Panc1 (cell line): ENCODE results near the gene ZBTB45. TPM values are rescaled to one million over a fixed set of nuclear protein-coding genes. Genes with fewer than 3 reads are reported as not detected.

ENCODE experiments used
- ATAC-seq: fragments of 200-7000 bp; cut with Tn5 transposase; 2 replicates; pipeline ENCODE4 v1.9.1; 2020; ENCODE audit warnings: mild to moderate bottlenecking, moderate library complexity
- BruUV-seq: library from RNA; stranded (reverse); fragments of 400-500 nt; replicated peaks from 2 replicates; lab custom pipeline; 2021; lab: Mats Ljungman, UMichigan
- CTCF ChIA-PET: fragments of 300-600 bp; sonication (Branson Sonifier 250); formaldehyde crosslinking; loops from one replicate; lab custom pipeline; 2022; ENCODE audit warnings: antibody characterized with exemption; lab: Charles Lee
- POLR2A ChIA-PET: fragments of 300-600 bp; sonication (Branson Sonifier 250); formaldehyde crosslinking; loops from one replicate; lab custom pipeline; 2022; ENCODE audit warnings: antibody characterized with exemption; lab: Charles Lee
- DNase-seq: peaks from one replicate; pipeline ENCODE4 v3.0.0-alpha.2; 2010; ENCODE audit warnings: low read depth, low spot score
- H3K27ac ChIP-seq: 2 replicates; pipeline ENCODE4 v1.5.1; 2011; ENCODE audit warnings: mild to moderate bottlenecking, low read length, inconsistent platforms
- H3K27me3 ChIP-seq: fragments of 200-500 bp; sonication (Bioruptor generic); 2 replicates; pipeline ENCODE4 v1.6.0; 2014; ENCODE audit warnings: low read length, inconsistent platforms; ENCODE audit not compliant: control insufficient read depth, insufficient read depth
- H3K36me3 ChIP-seq: fragments of 200-500 bp; sonication (Bioruptor generic); 2 replicates; pipeline ENCODE4 v1.5.1; 2014; ENCODE audit warnings: inconsistent platforms, mild to moderate bottlenecking, low read length, moderate library complexity; ENCODE audit not compliant: control insufficient read depth, insufficient read depth
- H3K4me1 ChIP-seq: 2 replicates; pipeline ENCODE4 v1.5.1; 2011; ENCODE audit warnings: inconsistent platforms, mild to moderate bottlenecking, low read length, moderate library complexity; ENCODE audit not compliant: control insufficient read depth, insufficient read depth
- H3K4me3 ChIP-seq, 2 experiments: 2 replicates each; pipeline ENCODE4 v1.5.1; 2011 to 2012; ENCODE audit warnings: low read depth in 2 of 2, low read length in 2 of 2, mild to moderate bottlenecking in 2 of 2, inconsistent platforms in 1 of 2, moderate library complexity in 1 of 2
- H3K9me3 ChIP-seq: fragments of 200-500 bp; sonication (Bioruptor generic); 2 replicates; pipeline ENCODE4 v1.5.1; 2014; ENCODE audit warnings: low read depth, mild to moderate bottlenecking, inconsistent platforms, low read length, moderate library complexity; ENCODE audit not compliant: control insufficient read depth, insufficient read depth
- CTCF ChIP-seq: fragments of 450-650 bp; IDR thresholded peaks from 2 replicates; pipeline ENCODE4 v1.5.1; 2017; ENCODE audit warnings: mild to moderate bottlenecking
- POLR2AphosphoS5 ChIP-seq: IDR thresholded peaks from 2 replicates; pipeline ENCODE4 v1.6.1; 2012; ENCODE audit warnings: mild to moderate bottlenecking, low read depth, low read length, moderate library complexity
- REST ChIP-seq, 2 experiments: IDR thresholded peaks; 2 replicates each; pipeline ENCODE4 v1.6.1; 2011 to 2012; ENCODE audit warnings: low read depth in 2 of 2, control low read depth in 1 of 2, low read length in 1 of 2, mild to moderate bottlenecking in 1 of 2, moderate library complexity in 1 of 2; ENCODE audit not compliant: insufficient read depth in 1 of 2
- SIN3A ChIP-seq: IDR thresholded peaks from 2 replicates; pipeline ENCODE4 v1.6.1; 2012; ENCODE audit warnings: low read depth, mild to moderate bottlenecking, low read length, moderate library complexity, borderline replicate concordance; ENCODE audit not compliant: insufficient read depth
- TCF7L2 ChIP-seq: IDR thresholded peaks from 2 replicates; pipeline ENCODE4 v1.6.1; 2011; ENCODE audit warnings: mild to moderate bottlenecking, low read depth, low read length, inconsistent platforms
- in situ Hi-C: cut with HindIII; loops from 2 replicates; pipeline ENCODE4 v1.10.0; 2016; ENCODE audit warnings: low sequenced_read_pairs, low pct_unique_long_range_greater_than_20kb
- intact Hi-C: fragments of 100-400 bp; cut with micrococcal nuclease; formaldehyde crosslinking; loops from one replicate; pipeline ENCODE4 v1.10.0; 2022; ENCODE audit not compliant: unreplicated experiment
- total RNA-seq: library from RNA; stranded (reverse); gene quantifications from one replicate; pipeline ENCODE4 v1.2.1, GENCODE V29; 2021; ENCODE audit not compliant: unreplicated experiment

ZBTB45 gene
- total RNA-seq, 1 experiment from 2014 or later = 24.7 TPM

- no TSS peak for BruUV-seq
- Histone ChIP-seq H3K4me1 (peaks cover 12% of the 10 kb centered on the region), H3K27ac (no peak overlapping the region), H3K36me3 (no peaks in the 10 kb centered on the region), H3K9me3 (no peaks in the 10 kb centered on the region), H3K27me3 (no peaks in the 10 kb centered on the region), H3K4me3 (peak overlapping the region in 1 of 2 experiments; percentile 33; a peak in 2 of 4 replicates)
- in situ Hi-C loops = no loop called here
- CTCF ChIA-PET = no interaction called here
- no peak for TF ChIP-seq SIN3A
- DNase-seq = no peak
- intact Hi-C loops = no loop called here
- no peak for ATAC-seq
- POLR2A ChIA-PET = no interaction called here
These were observed 43.5 kb upstream of the ZBTB45 start for GRCh38 chr19:58563034-58563573.

GRCh38 chr19:58562122-58563033 lies 42.8 kb upstream of the ZBTB45 start:
- ATAC-seq = no peak
- POLR2A ChIA-PET = no interaction called here
- Histone ChIP-seq H3K9me3 (no peaks in the 10 kb centered on the region), H3K27ac (no peak overlapping the region), H3K4me1 (peaks cover 12% of the 10 kb centered on the region), H3K36me3 (no peaks in the 10 kb centered on the region), H3K4me3 (peak overlapping the region; percentile 3 to 33; a peak in 3 of 4 replicates), H3K27me3 (no peaks in the 10 kb centered on the region)
- in situ Hi-C loops = no loop called here
- TF ChIP-seq REST (IDR thresholded peaks at IDR 0.05; ENCODE audit: insufficient read depth in 1 of 2, low read depth in 2 of 2, low read length in 1 of 2) = peak in 1 of 2 experiments; percentile 61; a peak in 1 of 4 replicates
- TF ChIP-seq POLR2AphosphoS5 = no peak
- TF ChIP-seq SIN3A = 0 out of 2 replicates have a peak, but pooled peaks have one; percentile 66
- TF ChIP-seq TCF7L2 = no peak
- no peak for TF ChIP-seq CTCF
- DNase-seq = no peak
- intact Hi-C loops = no loop called here
- CTCF ChIA-PET = no interaction called here
- no TSS peak for BruUV-seq
